Measurements from ENCODE around the gene FBLL1. TPM values are rescaled to one million over a fixed set of nuclear protein-coding genes. Genes with fewer than 3 reads are reported as not detected.

FBLL1 gene
- total and polyA plus RNA-seq, 9 of the 15 experiments (the other 6 are each of a cell fraction or from before 2014, with no cell fraction given) = not detected

DNA sequence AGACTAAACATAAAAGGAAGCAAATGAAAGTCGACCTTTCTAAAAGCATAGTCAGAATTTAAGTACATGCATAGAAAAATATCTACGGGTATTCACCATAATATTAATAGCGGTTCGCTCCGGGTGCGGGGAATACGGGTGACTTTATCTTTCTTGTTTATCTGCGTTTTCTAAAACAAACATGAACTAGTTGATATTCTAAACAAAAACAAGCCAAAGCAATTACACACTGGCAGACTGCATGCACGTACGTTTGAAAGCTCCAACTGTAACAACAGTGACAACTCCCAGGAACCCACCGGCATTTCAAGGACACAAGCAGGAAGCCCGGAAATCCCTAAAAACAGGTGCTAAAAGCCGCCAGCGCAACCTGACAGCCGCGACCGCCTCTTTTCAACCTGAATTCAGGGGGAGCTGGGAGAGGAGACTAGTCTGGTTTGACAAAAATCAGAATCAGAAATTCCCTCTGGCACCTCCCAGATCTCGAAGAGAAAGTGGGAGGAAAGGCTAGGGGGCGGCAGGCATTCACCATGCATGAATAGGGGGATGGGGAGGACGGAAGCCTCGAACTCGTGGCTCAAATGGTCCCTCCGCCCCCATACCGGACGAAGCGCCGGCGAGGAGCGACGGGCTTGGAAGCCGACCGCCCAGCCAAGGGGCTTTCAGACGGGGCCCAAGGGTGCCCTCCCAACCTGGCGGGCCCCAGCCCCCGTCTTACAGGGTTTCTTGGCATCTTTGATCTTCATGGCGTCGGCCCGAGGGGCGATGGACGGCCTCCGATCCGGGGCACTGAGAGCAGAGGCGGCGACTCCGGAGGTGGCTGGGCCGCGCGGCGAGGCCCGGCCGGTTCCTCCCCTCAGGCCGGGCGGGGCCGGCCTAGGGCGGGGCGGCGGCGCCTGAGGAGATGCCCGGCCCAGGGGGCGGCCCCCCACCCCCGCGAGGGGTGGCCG is 49.7 kb downstream of the FBLL1 start, which contains the start of gene PANK3 (continued):
- TF ChIP-seq PHTF2 (CRISPR knock-in tag; IDR thresholded peaks at IDR 0.05) (no peak), IRF1 (CRISPR knock-in tag; IDR thresholded peaks at IDR 0.05; ENCODE audit: borderline replicate concordance) (no peak), PHF8 (IDR thresholded peaks at IDR 0.05; ENCODE audit: borderline replicate concordance, low read length) (peak; percentile 89), ZC3H8 (IDR thresholded peaks at IDR 0.05) (no peak), TBP (optimal IDR thresholded peaks at IDR 0.05; ENCODE audit: low read depth, low read length) (peak; percentile 21), RHOXF2B (CRISPR knock-in tag; conservative IDR thresholded peaks at IDR 0.05) (no peak), ZFP1 (CRISPR knock-in tag; IDR thresholded peaks at IDR 0.05) (no peak), FOXJ3 (CRISPR knock-in tag; IDR thresholded peaks at IDR 0.05) (no peak), MAFG (tag; conservative IDR thresholded peaks at IDR 0.05) (no peak), NBN (IDR thresholded peaks at IDR 0.05; ENCODE audit: low read depth) (no peak), MEF2A (IDR thresholded peaks at IDR 0.05; ENCODE audit: control insufficient read depth, low read depth, low read length) (no peak), YY1 (IDR thresholded peaks at IDR 0.05; ENCODE audit: borderline replicate concordance in 1 of 3, control insufficient read depth in 1 of 3, extremely low read depth in 1 of 3, insufficient read depth in 3 of 3, insufficient read length in 1 of 3, insufficient replicate concordance in 2 of 3, low read depth in 1 of 3, low read length in 2 of 3) (peak in 2 of 3 experiments; percentile 32 to 77), ELF4 (CRISPR knock-in tag; IDR thresholded peaks at IDR 0.05) (no peak), SMC3 (conservative IDR thresholded peaks at IDR 0.05; ENCODE audit: insufficient read depth, low read depth, low read length) (no peak), BRD4 (IDR thresholded peaks at IDR 0.05) (peak; percentile 80; the same call in 1 of the 2 replicates), POLR2AphosphoS5 (IDR thresholded peaks at IDR 0.05; ENCODE audit: control insufficient read depth, insufficient read depth, low read depth, low read length) (peak; percentile 81), LEF1 (IDR thresholded peaks at IDR 0.05) (peak; percentile 31; the same call in 1 of the 2 replicates)
- TF ChIP-seq, protein P1, sequence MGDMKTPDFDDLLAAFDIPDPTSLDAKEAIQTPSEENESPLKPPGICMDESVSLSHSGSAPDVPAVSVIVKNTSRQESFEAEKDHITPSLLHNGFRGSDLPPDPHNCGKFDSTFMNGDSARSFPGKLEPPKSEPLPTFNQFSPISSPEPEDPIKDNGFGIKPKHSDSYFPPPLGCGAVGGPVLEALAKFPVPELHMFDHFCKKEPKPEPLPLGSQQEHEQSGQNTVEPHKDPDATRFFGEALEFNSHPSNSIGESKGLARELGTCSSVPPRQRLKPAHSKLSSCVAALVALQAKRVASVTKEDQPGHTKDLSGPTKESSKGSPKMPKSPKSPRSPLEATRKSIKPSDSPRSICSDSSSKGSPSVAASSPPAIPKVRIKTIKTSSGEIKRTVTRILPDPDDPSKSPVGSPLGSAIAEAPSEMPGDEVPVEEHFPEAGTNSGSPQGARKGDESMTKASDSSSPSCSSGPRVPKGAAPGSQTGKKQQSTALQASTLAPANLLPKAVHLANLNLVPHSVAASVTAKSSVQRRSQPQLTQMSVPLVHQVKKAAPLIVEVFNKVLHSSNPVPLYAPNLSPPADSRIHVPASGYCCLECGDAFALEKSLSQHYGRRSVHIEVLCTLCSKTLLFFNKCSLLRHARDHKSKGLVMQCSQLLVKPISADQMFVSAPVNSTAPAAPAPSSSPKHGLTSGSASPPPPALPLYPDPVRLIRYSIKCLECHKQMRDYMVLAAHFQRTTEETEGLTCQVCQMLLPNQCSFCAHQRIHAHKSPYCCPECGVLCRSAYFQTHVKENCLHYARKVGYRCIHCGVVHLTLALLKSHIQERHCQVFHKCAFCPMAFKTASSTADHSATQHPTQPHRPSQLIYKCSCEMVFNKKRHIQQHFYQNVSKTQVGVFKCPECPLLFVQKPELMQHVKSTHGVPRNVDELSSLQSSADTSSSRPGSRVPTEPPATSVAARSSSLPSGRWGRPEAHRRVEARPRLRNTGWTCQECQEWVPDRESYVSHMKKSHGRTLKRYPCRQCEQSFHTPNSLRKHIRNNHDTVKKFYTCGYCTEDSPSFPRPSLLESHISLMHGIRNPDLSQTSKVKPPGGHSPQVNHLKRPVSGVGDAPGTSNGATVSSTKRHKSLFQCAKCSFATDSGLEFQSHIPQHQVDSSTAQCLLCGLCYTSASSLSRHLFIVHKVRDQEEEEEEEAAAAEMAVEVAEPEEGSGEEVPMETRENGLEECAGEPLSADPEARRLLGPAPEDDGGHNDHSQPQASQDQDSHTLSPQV (IDR thresholded peaks at IDR 0.05) = 0 out of 2 replicates have a peak, but pooled peaks have one; percentile 52
- TF ChIP-seq, protein P2, sequence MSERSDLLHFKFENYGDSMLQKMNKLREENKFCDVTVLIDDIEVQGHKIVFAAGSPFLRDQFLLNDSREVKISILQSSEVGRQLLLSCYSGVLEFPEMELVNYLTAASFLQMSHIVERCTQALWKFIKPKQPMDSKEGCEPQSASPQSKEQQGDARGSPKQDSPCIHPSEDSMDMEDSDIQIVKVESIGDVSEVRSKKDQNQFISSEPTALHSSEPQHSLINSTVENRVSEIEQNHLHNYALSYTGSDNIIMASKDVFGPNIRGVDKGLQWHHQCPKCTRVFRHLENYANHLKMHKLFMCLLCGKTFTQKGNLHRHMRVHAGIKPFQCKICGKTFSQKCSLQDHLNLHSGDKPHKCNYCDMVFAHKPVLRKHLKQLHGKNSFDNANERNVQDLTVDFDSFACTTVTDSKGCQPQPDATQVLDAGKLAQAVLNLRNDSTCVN (CRISPR knock-in tag; IDR thresholded peaks at IDR 0.05) = no peak

Data from K562 (cell line).